Naive thymus-derived CD4-positive, alpha-beta T cell (primary cell): ENCODE results near the gene ORC4. TPM values are rescaled to one million over a fixed set of nuclear protein-coding genes. Genes with fewer than 3 reads are reported as not detected.

ENCODE experiments used
- ATAC-seq: fragments of 150-1000 bp; cut with Tn5 transposase; 2 replicates; pipeline ENCODE4 v1.10.0; 2021; ENCODE audit warnings: mild to moderate bottlenecking, moderate library complexity
- CTCF ChIA-PET: fragments of 350-600 bp; sonication (Branson Sonifier 250); formaldehyde crosslinking; loops from one replicate; lab custom pipeline; 2021; ENCODE audit warnings: antibody characterized with exemption; lab: Charles Lee
- POLR2A ChIA-PET: fragments of 350-600 bp; sonication (Branson Sonifier 250); formaldehyde crosslinking; loops from one replicate; lab custom pipeline; 2021; ENCODE audit warnings: antibody characterized with exemption, inconsistent platforms; lab: Charles Lee
- DNase-seq, 9 donors: peaks; one replicate each; pipeline versions ENCODE4 v3.0.0 to v3.0.0-alpha.2; 2020 to 2022; ENCODE audit warnings: mixed read lengths in 1 of 9
- H3K27ac ChIP-seq: one replicate; pipeline ENCODE4 v1.7.0; 2013; ENCODE audit warnings: mild to moderate bottlenecking, low read depth, low read length, moderate library complexity
- H3K27me3 ChIP-seq, 2 donors: one replicate each; pipeline ENCODE4 v1.7.0; 2013; ENCODE audit warnings: low read length in 2 of 2, mild to moderate bottlenecking in 2 of 2, moderate library complexity in 2 of 2; ENCODE audit not compliant: control insufficient read depth in 2 of 2, insufficient read depth in 2 of 2
- H3K36me3 ChIP-seq, 3 experiments: 1 replicate in 2 of 3; 2 replicates in 1 of 3; pipeline ENCODE4 v1.7.0; 2013; ENCODE audit warnings: low read length in 3 of 3, mild to moderate bottlenecking in 3 of 3, moderate library complexity in 1 of 3; ENCODE audit not compliant: insufficient read depth in 3 of 3, control insufficient read depth in 2 of 3
- H3K4me1 ChIP-seq, 2 donors: one replicate each; pipeline ENCODE4 v1.7.0; 2013; ENCODE audit warnings: low read length in 2 of 2, mild to moderate bottlenecking in 2 of 2, moderate library complexity in 1 of 2; ENCODE audit not compliant: control insufficient read depth in 2 of 2, insufficient read depth in 2 of 2
- H3K4me3 ChIP-seq: 2 replicates; pipeline ENCODE4 v1.7.0; 2013; ENCODE audit warnings: mild to moderate bottlenecking, low read length
- H3K9me3 ChIP-seq, 3 experiments: 1 replicate in 2 of 3; 2 replicates in 1 of 3; pipeline ENCODE4 v1.7.0; 2013; ENCODE audit warnings: low read length in 3 of 3; ENCODE audit not compliant: control insufficient read depth in 2 of 3
- H3K27ac Mint-ChIP-seq, 9 donors: one replicate each; pipeline ENCODE4 v1.8.0; 2020 to 2022; ENCODE audit warnings: mixed read lengths in 9 of 9, mild to moderate bottlenecking in 8 of 9, moderate library complexity in 5 of 9, inconsistent platforms in 2 of 9
- H3K27me3 Mint-ChIP-seq, 5 donors: one replicate each; pipeline ENCODE4 v1.8.0; 2021 to 2022; ENCODE audit warnings: mixed read lengths in 5 of 5, mild to moderate bottlenecking in 1 of 5
- H3K36me3 Mint-ChIP-seq, 5 donors: one replicate each; pipeline ENCODE4 v1.8.0; 2020 to 2022; ENCODE audit warnings: mixed read lengths in 5 of 5, mild to moderate bottlenecking in 3 of 5, inconsistent platforms in 1 of 5
- H3K4me1 Mint-ChIP-seq, 7 donors: one replicate each; pipeline ENCODE4 v1.8.0; 2020 to 2022; ENCODE audit warnings: mixed read lengths in 7 of 7, mild to moderate bottlenecking in 3 of 7, inconsistent platforms in 1 of 7
- H3K4me3 Mint-ChIP-seq, 10 donors: one replicate each; pipeline ENCODE4 v1.8.0; 2020 to 2022; ENCODE audit warnings: mild to moderate bottlenecking in 10 of 10, mixed read lengths in 10 of 10, moderate library complexity in 6 of 10, inconsistent platforms in 2 of 10
- H3K9me3 Mint-ChIP-seq, 11 donors: one replicate each; pipeline ENCODE4 v1.8.0; 2020 to 2022; ENCODE audit warnings: mixed read lengths in 11 of 11, mild to moderate bottlenecking in 4 of 11, inconsistent platforms in 1 of 11, moderate library complexity in 1 of 11
- intact Hi-C, 2 donors: fragments of 100-400 bp; cut with micrococcal nuclease; formaldehyde crosslinking; loops; one replicate each; pipeline ENCODE4 v1.15.1; 2023
- polyA plus RNA-seq, 2 donors: library from polyadenylated mRNA; unstranded; fragments of 300-500 nt; fragmentation: Illumina TruSeq; gene quantifications; one replicate each; pipeline ENCODE4 v1.2.3, GENCODE V29; 2021
- total RNA-seq, 6 experiments: library from RNA in 5 of 6; stranded (reverse) in 5 of 6; gene quantifications; 1 replicate in 5 of 6; 2 replicates in 1 of 6; pipeline ENCODE4 v1.2.3 and lab custom pipeline; 2021 to 2026

The ORC4 gene
- total and polyA plus RNA-seq, 7 experiments from 2014 or later: 34.1 to 63.7 (median 46.5) TPM

DNA sequence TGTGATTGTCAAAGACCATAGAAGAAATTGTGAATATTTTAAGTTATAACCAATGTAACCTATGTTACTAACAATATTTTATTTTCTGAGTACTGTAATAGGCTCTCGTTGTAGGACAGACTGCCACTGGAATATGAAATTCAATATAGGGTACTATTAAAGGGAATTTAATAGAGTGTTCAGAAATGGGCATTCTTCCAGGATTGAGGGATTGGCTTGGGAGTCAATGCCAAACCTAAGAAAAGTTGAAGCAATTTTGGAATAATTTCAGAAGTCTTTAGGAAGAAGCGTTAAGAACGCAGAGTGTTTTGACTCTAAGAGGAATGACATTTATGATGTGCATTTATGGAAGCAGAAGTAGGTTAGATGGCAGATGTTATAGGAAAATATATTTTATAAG lies 96.7 kb downstream of the ORC4 start:
- H3K9me3 ChIP-seq: no peaks in the 10 kb centered on the region
- H3K27me3 ChIP-seq: no peaks in the 10 kb centered on the region
- H3K4me3 ChIP-seq: no peak overlapping the region
- ATAC-seq: no peak
- intact Hi-C loops: no loop called here
- H3K27ac Mint-ChIP-seq: peak overlapping the region in 3 of 9 donors; percentile 26 to 61 (median 44)
- H3K4me1 Mint-ChIP-seq: peaks cover 0 to 36% (median 25%) of the 10 kb centered on the region in 7 donors
- H3K9me3 Mint-ChIP-seq: no peaks in the 10 kb centered on the region
- H3K36me3 ChIP-seq: no peaks in the 10 kb centered on the region
- ChIA-PET POLR2A (no interaction called here), CTCF (no interaction called here)
- H3K27ac ChIP-seq: no peak overlapping the region
- DNase-seq: no peak
- H3K27me3 Mint-ChIP-seq: no peaks in the 10 kb centered on the region
- no peaks in the 10 kb centered on the region for H3K4me1 ChIP-seq
- peaks cover 0 to 32% (median 4%) of the 10 kb centered on the region in 5 donors for H3K36me3 Mint-ChIP-seq
- no peak overlapping the region for H3K4me3 Mint-ChIP-seq

DNA sequence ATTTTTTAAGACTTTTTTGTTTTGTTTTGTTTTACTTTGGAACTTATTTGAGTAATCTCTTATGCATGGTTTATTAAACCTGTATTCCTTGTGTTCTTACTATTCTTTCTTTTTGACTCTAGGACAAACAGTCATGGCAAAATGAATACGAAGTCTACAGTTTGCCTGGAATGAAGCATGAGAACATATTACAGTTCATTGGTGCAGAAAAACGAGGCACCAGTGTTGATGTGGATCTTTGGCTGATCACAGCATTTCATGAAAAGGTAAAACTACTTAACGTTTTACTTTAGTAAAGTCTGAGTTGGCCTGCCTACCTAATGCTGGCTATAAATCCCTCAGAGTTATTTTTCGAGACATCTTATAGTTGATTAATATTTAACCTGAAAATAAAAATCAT lies 103.4 kb downstream of the ORC4 start:
- Mint-ChIP-seq H3K4me3 (no peak overlapping the region), H3K27me3 (no peaks in the 10 kb centered on the region), H3K27ac (no peak overlapping the region), H3K36me3 (peaks cover 0 to 31% (median 2%) of the 10 kb centered on the region in 5 donors), H3K9me3 (no peaks in the 10 kb centered on the region), H3K4me1 (peaks cover 0 to 6% (median 0%) of the 10 kb centered on the region in 7 donors)
- POLR2A ChIA-PET: no interaction called here
- no peak overlapping the region for H3K27ac ChIP-seq
- H3K27me3 ChIP-seq: no peaks in the 10 kb centered on the region
- no peaks in the 10 kb centered on the region for H3K36me3 ChIP-seq
- H3K4me1 ChIP-seq: no peaks in the 10 kb centered on the region
- CTCF ChIA-PET: no interaction called here
- no peak for ATAC-seq
- no peak overlapping the region for H3K4me3 ChIP-seq
- no peaks in the 10 kb centered on the region for H3K9me3 ChIP-seq
- intact Hi-C loops: loop anchor here in 1 of 2 donors (10.0 kb wide), 1 partner anchor 582 kb away; no protein-coding TSS in a partner anchor
- DNase-seq: no peak

DNA sequence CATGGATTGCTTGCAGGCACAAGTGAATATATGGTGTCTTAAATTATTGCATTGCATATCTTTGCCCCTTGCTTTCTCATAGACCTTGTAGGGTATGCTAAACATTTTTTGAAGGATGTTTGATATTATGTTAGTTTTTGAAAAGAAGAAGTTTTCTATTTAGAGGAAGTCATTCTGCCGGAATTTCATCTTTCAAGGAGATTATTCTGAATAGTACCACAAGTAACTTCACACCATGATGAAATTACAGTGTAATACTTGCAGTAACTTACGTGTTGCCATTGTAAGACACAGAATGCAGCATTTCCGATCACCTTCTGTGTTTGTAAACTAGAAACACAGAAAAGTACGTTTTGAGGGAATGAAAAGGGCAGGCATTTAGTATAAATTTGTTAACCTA lies 103.8 kb downstream of the ORC4 start:
- no peaks in the 10 kb centered on the region for H3K9me3 ChIP-seq
- POLR2A ChIA-PET: no interaction called here
- no peaks in the 10 kb centered on the region for H3K36me3 ChIP-seq
- no peak overlapping the region for H3K27ac Mint-ChIP-seq
- no peaks in the 10 kb centered on the region for H3K9me3 Mint-ChIP-seq
- ATAC-seq: no peak
- no peaks in the 10 kb centered on the region for H3K27me3 ChIP-seq
- CTCF ChIA-PET: no interaction called here
- peaks cover 0 to 30% (median 2%) of the 10 kb centered on the region in 5 donors for H3K36me3 Mint-ChIP-seq
- H3K4me1 ChIP-seq: no peaks in the 10 kb centered on the region
- H3K4me1 Mint-ChIP-seq: peaks cover 0 to 6% (median 0%) of the 10 kb centered on the region in 7 donors
- no peak overlapping the region for H3K4me3 Mint-ChIP-seq
- intact Hi-C loops: loop anchor here in 1 of 2 donors (10.0 kb wide), 1 partner anchor 582 kb away; no protein-coding TSS in a partner anchor
- H3K4me3 ChIP-seq: no peak overlapping the region
- no peak overlapping the region for H3K27ac ChIP-seq
- DNase-seq: no peak
- H3K27me3 Mint-ChIP-seq: no peaks in the 10 kb centered on the region

DNA sequence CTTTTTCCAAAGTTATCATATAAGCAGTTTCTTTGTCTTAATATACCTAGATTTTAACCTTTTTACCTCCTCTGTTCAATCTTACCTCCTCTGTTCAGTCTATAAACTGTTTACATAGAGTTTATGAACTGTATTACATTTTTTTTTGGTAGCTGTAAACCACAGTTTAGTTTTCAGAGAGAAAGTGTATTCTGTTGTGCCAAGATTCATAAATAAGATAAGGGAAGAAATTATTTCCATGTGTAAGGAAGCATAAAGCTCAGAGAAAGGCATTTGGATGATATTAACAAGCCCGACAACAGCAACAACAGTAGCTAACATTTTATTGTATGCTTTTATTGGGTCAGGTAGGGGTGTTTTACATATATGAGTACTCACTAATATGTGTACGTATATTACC lies 104.5 kb downstream of the ORC4 start:
- intact Hi-C loops: loop anchor here in 1 of 2 donors (10.0 kb wide), 1 partner anchor 581 kb away; no protein-coding TSS in a partner anchor
- Mint-ChIP-seq H3K36me3 (peaks cover 0 to 25% (median 0%) of the 10 kb centered on the region in 5 donors), H3K4me3 (no peak overlapping the region), H3K27ac (no peak overlapping the region), H3K9me3 (no peaks in the 10 kb centered on the region), H3K27me3 (no peaks in the 10 kb centered on the region), H3K4me1 (peaks cover 0 to 6% (median 0%) of the 10 kb centered on the region in 7 donors)
- no peak for DNase-seq
- CTCF ChIA-PET: no interaction called here
- H3K27ac ChIP-seq: no peak overlapping the region
- no peaks in the 10 kb centered on the region for H3K36me3 ChIP-seq
- POLR2A ChIA-PET: no interaction called here
- H3K27me3 ChIP-seq: no peaks in the 10 kb centered on the region
- no peak for ATAC-seq
- no peak overlapping the region for H3K4me3 ChIP-seq
- no peaks in the 10 kb centered on the region for H3K9me3 ChIP-seq
- H3K4me1 ChIP-seq: no peaks in the 10 kb centered on the region

DNA sequence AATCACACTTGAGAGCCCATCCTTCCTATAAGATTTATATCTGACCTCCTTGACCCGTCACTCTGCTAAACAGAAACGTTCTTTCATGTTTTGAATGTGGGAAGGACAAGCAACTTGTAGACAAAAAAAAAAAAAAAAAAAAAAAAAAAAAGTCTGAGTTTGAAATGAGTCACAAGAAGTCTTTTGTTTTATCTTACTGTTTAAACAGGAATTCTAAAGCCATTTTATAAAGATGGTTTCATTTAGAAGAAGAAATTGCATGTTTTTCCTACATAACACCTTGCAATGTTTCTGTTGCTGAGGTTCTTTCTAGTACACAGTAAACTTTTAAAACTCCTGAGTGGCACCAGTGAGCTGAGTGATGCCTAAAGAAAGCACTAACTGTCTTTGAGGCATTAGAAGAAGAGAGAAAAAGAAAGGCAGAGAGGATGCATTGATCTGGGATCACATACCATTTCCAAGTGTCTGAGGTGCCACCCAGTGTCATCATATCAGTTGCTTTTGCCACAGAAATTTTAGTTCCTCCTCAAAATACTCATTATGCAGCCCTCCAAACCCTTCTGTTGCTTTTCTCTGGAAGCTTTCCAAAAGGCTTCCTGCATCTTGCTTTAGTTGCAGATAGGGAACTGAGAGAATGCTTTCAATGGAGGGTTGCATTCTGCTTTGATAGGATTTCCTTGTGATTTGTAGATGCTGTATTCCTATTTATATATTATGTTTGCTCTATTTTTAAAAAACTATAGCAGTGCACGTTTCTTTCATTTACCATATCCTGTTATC lies 106.6 kb downstream of the ORC4 start:
- no peaks in the 10 kb centered on the region for H3K27me3 ChIP-seq
- Mint-ChIP-seq H3K9me3 (no peaks in the 10 kb centered on the region), H3K27me3 (no peaks in the 10 kb centered on the region), H3K4me3 (no peak overlapping the region), H3K36me3 (peaks cover 0 to 17% (median 0%) of the 10 kb centered on the region in 5 donors), H3K27ac (no peak overlapping the region), H3K4me1 (peaks cover 0 to 9% (median 4%) of the 10 kb centered on the region in 7 donors)
- ChIA-PET CTCF (interaction anchor here (1.2 to 3.6 kb wide), 2 partner anchors 74 to 831 kb away, joined by 3 to 32 read pairs; no protein-coding TSS in a partner anchor), POLR2A (no interaction called here)
- DNase-seq: no peak
- no peak for ATAC-seq
- H3K4me1 ChIP-seq: no peaks in the 10 kb centered on the region
- H3K4me3 ChIP-seq: no peak overlapping the region
- intact Hi-C loops: loop anchor here (5.0 to 10.0 kb wide), 3 partner anchors 67 to 987 kb away; partner anchors contain the start of gene ACVR2A (in 1 of the 2)
- H3K9me3 ChIP-seq: no peaks in the 10 kb centered on the region
- H3K27ac ChIP-seq: no peak overlapping the region
- H3K36me3 ChIP-seq: no peaks in the 10 kb centered on the region

DNA sequence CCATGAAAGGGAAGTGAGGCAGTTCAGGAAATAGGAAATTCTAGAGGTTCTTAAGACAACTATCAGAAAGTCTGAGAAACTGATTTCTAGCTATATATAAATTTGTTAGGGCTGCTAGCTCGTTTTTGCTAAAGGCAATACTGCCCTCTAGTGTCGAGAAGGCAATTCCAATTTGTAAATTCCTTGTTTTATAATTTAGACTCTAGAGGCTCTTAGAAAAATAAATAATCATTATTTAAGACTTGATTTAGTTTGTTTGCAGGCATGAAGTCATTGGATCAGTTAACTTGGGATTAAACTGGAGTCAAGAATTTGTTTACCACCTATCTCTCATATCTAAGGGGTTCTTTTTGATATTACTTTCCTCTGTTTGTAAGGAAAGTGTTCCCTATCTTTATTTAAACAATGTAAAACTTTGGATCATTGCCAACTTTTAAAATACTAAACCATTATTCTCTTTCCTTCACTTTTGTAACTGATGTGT lies 109.5 kb downstream of the ORC4 start:
- ChIA-PET CTCF (interaction anchor here (0.6 to 3.6 kb wide), 13 partner anchors 14 to 866 kb away, joined by 3 to 32 read pairs (median 4); no protein-coding TSS in a partner anchor), POLR2A (interaction anchor here (0.5 kb wide), 1 partner anchor 388 kb away, joined by 3 read pairs; no protein-coding TSS in a partner anchor)
- DNase-seq: peak in 7 of 9 donors; percentile 28 to 69 (median 57)
- Mint-ChIP-seq H3K36me3 (peaks cover 0 to 20% (median 10%) of the 10 kb centered on the region in 5 donors), H3K9me3 (peaks cover 0 to 6% (median 0%) of the 10 kb centered on the region in 11 donors), H3K27ac (peak overlapping the region in 2 of 9 donors; percentile 18 to 71), H3K4me3 (no peak overlapping the region), H3K27me3 (no peaks in the 10 kb centered on the region), H3K4me1 (peaks cover 0 to 9% (median 4%) of the 10 kb centered on the region in 7 donors)
- no peaks in the 10 kb centered on the region for H3K9me3 ChIP-seq
- H3K4me1 ChIP-seq: no peaks in the 10 kb centered on the region
- intact Hi-C loops: loop anchor here (1.0 to 10.0 kb wide), 9 partner anchors 64 to 984 kb away; partner anchors contain the start of gene ACVR2A (in 1 of the 2)
- H3K36me3 ChIP-seq: no peaks in the 10 kb centered on the region
- H3K4me3 ChIP-seq: no peak overlapping the region
- no peak overlapping the region for H3K27ac ChIP-seq
- no peaks in the 10 kb centered on the region for H3K27me3 ChIP-seq
- ATAC-seq: peak; percentile 55
